ENCODE measurements around the gene GAD1.

GAD1 gene

DNA sequence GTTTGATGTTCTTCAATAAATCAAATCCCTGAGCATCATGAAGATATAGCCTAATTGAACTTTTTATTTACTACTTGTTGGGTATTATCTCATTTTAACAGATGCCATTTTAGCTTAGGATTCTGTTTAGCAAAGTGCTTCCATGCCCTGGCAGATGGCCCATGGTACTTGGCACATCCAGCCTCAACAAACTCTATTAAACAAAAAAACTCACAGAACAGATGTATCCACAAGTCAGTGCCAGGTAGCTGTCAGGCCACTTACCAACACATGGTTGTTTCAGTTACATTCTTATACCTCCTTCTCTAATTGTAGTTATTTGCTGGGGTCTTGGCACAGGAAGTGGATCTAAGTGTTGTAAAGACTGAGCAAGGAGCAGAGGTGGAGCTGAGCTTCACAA lies 29.6 kb downstream of the GAD1 start:
- DNase-seq, result no peak

GRCh38 chr2:170847716-170848115 lies 31.0 kb downstream of the GAD1 start:
- DNase-seq, result no peak

GRCh38 chr2:170848587-170848986 lies 31.9 kb downstream of the GAD1 start:
- DNase-seq, result no peak

DNA sequence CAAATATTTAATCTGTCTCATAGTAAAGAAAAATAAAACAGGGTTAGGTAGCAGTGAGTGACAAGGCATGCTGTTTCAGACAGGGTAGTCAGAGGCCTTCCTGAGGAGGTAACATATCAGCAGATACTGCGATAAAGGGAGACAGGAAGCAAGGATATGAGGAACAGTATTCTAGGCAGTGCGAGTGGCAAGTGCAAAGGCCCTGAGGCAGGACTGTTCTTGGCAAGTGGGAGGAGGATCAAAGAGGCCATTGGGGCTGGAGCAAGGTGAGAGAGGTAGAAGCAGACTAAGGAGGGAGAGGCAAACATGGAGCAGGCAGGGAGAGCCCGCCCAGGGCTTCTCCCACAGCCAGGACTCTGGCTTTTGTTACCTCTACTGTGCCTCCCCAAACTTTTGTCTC lies 33.6 kb downstream of the GAD1 start:
- DNase-seq, result no peak

DNA sequence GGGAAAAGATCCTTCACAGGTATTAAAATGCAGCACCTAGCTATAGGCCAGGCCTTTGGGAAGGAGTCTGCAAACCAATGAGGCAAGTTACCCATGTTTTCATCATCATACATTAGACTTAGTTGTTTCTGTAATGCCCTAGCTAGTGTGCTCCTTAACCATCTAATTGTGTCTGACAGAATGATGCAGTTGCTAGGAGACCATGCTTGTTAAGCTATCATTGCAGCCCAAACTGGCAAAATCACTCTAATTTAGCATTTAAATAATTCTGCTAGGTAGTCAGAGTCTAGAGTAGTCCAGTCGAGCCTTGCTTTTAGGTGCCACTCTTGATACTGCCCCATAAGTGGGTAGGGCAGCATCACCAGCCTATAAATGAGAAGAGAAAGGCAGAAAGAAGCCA lies 34.9 kb downstream of the GAD1 start:
- DNase-seq, result no peak

DNA sequence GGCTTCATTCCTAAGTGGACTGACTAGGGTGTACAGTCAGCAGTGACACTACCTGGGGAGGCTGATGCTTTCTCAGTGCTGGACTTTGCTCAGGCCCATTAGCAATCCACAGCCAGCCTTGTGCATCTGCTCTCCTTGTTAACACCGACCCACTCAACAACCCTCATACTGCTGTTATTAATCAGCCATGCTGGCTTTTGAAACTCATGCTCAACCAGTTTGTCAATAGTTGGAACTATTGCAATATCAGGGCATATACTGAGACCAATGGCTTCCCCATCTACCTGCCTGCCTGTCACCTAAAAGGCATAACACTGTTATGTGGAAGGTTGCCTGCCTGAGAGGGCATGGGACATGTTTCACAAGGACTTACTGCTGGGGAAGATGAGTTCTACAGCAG lies 39.4 kb downstream of the GAD1 start:
- DNase-seq, result no peak

DNA sequence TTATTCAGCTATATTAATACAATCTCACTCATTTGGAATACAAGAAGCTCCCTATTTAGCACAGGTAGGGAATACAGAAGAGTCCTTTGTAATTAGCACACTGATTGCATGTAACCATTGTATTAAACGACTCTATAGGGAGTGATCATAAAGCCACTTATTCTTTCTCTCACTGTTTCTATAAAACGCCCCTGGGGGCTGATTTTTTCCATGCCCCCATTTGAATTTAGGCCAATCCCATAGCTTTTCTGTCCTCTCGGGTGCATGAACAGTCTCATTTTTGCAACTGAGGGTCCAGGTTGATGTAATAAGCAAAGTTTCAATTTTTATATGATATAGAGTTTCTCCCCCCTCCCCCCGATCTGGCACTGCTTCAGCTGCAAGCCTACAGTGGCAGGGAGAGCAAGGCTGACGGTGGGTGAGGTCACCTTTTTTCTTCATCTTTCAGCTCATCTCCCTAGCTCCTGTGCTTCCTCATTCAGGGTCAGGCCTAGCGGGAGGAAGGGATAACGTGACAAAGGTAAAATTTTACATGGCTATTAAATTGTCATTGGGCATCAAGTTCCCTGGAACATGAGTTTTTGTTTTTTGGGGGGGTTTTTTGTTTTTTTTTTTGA lies 45.7 kb downstream of the GAD1 start:
- no peak for DNase-seq

- no peak for DNase-seq
These were observed 46.4 kb downstream of the GAD1 start for GRCh38 chr2:170863087-170863486.

DNA sequence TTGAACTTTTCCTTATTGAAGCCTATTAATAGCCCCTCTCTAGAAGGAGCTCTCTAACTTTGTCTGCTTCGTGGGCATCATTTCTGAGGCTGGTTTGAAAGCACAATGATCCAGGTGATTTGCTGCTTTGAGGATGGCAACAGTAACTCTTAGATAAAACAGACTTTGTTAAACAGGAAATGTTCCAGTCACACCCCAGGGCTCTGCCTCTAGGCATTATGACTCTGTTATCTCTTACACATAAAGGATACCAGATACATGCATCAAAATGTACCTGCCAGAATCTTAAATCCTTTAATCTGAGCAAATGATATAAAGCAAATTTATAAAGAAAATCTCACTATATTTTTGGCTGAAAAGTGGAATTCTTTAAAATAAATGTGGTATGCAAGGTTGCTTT lies 52.3 kb downstream of the GAD1 start:
- no peak for DNase-seq

- DNase-seq, result no peak
These were observed 52.8 kb downstream of the GAD1 start for GRCh38 chr2:170869461-170869860.

GRCh38 chr2:170873035-170873692 lies 56.5 kb downstream of the GAD1 start:
- DNase-seq, result peak; percentile 31 to 75

GRCh38 chr2:170878066-170878465 lies 61.4 kb downstream of the GAD1 start:
- DNase-seq, result no peak

GRCh38 chr2:170878505-170878904 lies 61.8 kb downstream of the GAD1 start:
- DNase-seq, result peak in 1 of 2 donors; percentile 1

GRCh38 chr2:170881840-170882239 lies 65.2 kb downstream of the GAD1 start:
- DNase-seq, result no peak

DNA sequence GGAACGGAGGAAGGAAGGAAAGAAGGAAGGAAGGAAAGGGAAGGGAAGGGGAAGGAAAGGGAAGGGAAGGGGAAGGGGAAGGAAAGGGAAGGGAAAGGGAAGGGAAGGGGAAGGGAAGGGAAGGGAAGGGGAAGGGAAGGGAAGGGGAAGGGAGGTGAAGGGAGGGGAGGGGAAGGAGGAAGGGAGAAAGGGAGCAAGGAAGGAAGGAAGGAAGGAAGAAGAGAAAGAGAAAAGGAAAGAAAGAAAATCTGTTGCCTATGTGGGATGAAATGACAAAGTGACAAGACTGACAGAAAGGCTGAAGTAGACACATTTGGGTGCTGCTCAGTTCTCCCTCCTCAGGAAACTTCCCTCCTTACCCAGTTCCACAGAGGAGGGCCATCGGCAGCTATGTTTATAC lies 66.1 kb downstream of the GAD1 start:
- DNase-seq, result no peak

DNA sequence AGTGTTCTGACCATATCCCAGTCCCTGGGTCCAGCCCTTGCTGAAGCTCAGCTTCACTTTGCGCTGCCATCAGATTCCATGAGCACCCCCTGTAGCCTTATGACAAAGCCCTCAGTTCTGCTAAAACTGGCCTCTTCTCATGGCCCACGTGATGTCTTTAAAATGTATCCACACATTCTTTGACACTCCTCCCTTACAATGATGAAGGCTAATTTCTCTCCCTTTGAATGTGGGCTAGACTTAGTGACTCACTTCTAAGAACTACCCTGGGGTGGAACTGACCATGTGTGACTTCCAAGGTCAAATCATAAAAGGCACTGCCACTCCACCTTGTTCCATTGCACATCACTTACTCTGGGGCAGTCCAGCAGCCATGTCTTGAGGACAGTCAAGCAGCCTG lies 67.0 kb downstream of the GAD1 start:
- DNase-seq, result no peak

DNA sequence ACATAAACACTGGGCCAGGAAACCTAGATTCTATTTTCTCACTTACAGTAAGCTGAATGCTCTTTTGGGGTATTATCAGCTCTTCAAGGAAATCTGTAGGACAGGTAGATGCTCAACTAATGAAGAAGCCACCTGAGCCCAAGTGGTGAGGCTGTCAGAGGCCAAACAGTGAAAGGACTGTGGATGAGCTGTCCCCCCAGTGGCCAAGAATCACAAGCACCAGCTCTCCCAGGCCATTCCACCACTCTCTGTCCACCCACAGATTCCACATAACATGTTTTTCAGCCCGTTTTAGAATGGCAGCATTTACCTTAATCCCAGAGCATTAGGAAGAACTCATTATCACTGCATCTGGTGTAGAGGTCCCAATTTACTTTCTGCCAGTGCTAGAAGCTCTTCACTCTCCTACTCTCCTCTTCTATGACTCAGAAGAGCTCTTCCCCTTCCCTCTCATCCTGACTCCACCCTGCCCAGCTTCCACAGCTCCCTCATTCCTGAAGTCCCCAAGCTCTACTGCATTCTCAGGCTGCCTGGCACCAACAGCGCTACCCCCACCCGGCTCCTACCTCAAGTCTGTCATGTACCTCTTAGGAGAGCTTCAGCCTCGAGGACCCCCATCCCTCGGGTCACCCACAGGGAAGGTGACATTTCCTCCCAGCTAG lies 68.6 kb downstream of the GAD1 start:
- DNase-seq, result no peak

- DNase-seq, result no peak
These were observed 69.7 kb downstream of the GAD1 start for GRCh38 chr2:170886386-170886785.

DNA sequence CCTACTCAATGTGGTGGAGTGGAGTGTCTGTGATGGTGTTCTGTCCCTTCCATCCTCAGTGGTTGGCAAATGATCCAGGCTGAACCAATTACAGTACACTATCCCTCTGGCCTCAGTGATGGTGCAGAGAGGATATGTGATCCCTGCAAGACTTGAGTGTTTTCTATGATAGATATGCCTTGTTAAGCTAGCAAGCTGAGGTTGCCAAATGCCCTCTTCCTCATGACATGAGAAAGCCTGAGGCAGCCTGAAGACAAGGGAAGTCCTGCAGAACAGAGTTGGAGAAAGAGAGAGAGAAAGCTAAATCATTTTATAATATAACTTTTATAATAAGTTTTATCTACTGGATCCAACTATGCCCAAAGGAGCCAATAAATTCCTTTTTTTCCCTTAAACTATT lies 70.8 kb downstream of the GAD1 start:
- DNase-seq, result no peak

- DNase-seq, result no peak
These were observed 71.2 kb downstream of the GAD1 start for GRCh38 chr2:170887896-170888295.

DNA sequence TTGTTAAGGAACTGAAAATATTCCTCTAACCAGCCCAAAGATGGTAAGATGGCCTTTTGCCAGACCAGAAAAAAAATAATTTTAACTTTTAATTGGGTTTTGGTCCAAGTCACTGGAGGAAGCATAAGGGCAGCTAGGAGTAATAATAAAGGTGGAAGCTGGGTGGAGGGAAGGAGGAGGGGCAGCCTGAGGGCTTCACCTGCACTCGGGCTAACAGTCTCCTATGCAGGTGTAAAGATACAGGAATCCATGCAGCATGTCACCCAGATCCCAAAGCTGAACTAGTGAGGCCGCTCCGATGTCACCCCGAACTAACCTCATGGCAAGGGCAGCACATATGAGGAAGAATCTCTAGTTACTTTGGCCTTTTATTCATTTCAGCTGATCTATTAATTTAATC lies 75.2 kb downstream of the GAD1 start:
- DNase-seq, result no peak

- DNase-seq, result no peak
These were observed 75.8 kb downstream of the GAD1 start for GRCh38 chr2:170892391-170892951.

GRCh38 chr2:170895023-170895757 lies 78.5 kb downstream of the GAD1 start:
- no peak for DNase-seq

DNA sequence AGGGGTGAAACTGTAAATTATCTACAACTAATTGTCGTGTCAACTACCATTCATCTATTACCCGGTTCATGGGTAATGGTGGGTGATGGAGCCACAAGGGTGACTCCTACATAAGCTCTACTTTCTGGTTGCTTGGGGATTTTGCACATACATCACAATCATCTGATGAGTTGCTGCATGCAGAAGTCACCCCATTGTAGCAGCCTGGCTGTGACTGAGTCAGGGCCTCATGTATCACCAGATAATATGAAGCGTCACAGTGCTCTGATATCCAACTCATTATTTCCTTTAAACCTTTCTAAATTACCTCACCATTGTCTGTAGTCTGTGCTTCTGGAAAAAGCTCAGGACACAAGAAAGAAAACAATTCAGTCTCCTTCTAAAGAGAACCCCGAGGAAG lies 79.9 kb downstream of the GAD1 start:
- no peak for DNase-seq

Measured in inflammatory macrophage treated with lipopolysaccharide for 1 hour (primary cell).